ENCODE results near the gene BIRC5.

DNA sequence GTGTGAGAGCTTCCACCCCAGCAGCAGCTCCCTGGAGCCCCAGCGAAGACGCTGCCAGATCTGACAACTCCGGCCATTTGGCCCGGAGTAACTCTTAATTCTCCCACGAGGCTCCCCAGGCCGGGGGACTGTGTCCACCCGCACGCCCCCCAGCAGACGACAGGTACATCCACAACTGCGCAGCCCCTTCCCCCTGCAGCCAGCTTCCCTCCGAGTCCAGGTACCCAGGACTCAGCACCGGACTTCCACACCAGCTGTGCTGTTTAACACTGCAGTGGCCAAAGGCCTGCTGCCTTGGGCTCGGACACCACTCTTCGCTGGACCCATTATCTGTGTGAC lies 38.4 kb upstream of the BIRC5 start:
- TF ChIP-seq POLR2AphosphoS5 (IDR thresholded peaks at IDR 0.05; ENCODE audit: low read depth, low read length) (no peak; the same call in 1 of the 2 replicates), TAF1 (IDR thresholded peaks at IDR 0.05; ENCODE audit: low read depth, low read length) (no peak), POLR2A (IDR thresholded peaks at IDR 0.05; ENCODE audit: low read depth, low read length) (no peak), SPI1 (IDR thresholded peaks at IDR 0.05; ENCODE audit: low read depth, low read length) (no peak), POU2F2 (IDR thresholded peaks at IDR 0.05; ENCODE audit: low read depth, low read length) (no peak)
